Measurements from ENCODE around the gene PLPP1. TPM values are rescaled to one million over a fixed set of nuclear protein-coding genes. Genes with fewer than 3 reads are reported as not detected.

PLPP1 gene
- total RNA-seq, 2 donors from 2014 or later = 170 to 189 TPM

DNA sequence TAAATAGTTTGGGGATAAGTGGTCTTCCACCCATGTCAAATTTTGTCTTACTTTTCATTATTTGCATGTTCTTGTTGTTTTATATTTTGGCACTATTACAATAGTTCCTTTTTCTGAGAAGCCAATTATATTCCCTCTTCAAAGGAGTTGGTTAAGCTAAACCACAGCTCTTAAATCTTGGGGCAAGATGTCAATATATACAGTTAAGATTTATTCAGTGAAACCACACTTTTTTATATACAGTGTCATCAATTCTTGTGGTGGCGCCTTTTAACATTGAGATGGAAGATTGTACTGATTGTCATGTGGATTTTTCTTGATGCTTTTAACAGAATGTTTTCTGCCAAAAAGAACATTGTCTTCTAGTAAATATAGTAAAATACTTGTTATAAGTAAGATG, 122.9 kb downstream of the PLPP1 start:
- H3K4me1 ChIP-seq = peaks cover 0 to 6% of the 10 kb centered on the region in 2 donors
- no peaks in the 10 kb centered on the region for H3K9me3 ChIP-seq
- H3K27me3 ChIP-seq = no peaks in the 10 kb centered on the region
- no peak for DNase-seq (ENCODE audit: low spot score)
- H3K4me3 ChIP-seq = no peak overlapping the region
- H3K36me3 ChIP-seq = no peaks in the 10 kb centered on the region
- TF ChIP-seq, protein P1, sequence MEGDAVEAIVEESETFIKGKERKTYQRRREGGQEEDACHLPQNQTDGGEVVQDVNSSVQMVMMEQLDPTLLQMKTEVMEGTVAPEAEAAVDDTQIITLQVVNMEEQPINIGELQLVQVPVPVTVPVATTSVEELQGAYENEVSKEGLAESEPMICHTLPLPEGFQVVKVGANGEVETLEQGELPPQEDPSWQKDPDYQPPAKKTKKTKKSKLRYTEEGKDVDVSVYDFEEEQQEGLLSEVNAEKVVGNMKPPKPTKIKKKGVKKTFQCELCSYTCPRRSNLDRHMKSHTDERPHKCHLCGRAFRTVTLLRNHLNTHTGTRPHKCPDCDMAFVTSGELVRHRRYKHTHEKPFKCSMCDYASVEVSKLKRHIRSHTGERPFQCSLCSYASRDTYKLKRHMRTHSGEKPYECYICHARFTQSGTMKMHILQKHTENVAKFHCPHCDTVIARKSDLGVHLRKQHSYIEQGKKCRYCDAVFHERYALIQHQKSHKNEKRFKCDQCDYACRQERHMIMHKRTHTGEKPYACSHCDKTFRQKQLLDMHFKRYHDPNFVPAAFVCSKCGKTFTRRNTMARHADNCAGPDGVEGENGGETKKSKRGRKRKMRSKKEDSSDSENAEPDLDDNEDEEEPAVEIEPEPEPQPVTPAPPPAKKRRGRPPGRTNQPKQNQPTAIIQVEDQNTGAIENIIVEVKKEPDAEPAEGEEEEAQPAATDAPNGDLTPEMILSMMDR (IDR thresholded peaks at IDR 0.05) = no peak
- H3K27ac ChIP-seq = no peak overlapping the region

- Histone ChIP-seq H3K4me1 (peaks cover 0 to 6% of the 10 kb centered on the region in 2 donors), H3K36me3 (peaks cover 9% of the 10 kb centered on the region), H3K27ac (no peak overlapping the region), H3K4me3 (no peak overlapping the region), H3K9me3 (no peaks in the 10 kb centered on the region), H3K27me3 (no peaks in the 10 kb centered on the region)
- DNase-seq (ENCODE audit: low spot score) = no peak
- TF ChIP-seq, protein P1 (IDR thresholded peaks at IDR 0.05) = no peak
Measured at GRCh38 chr5:55410845-55411244, 123.9 kb downstream of the PLPP1 start.

GRCh38 chr5:55409775-55410174, 125.0 kb downstream of the PLPP1 start:
- DNase-seq (ENCODE audit: low spot score) = no peak
- Histone ChIP-seq H3K4me3 (no peak overlapping the region), H3K9me3 (no peaks in the 10 kb centered on the region), H3K27me3 (no peaks in the 10 kb centered on the region), H3K27ac (no peak overlapping the region), H3K4me1 (peaks cover 0 to 6% of the 10 kb centered on the region in 2 donors), H3K36me3 (peaks cover 19% of the 10 kb centered on the region)
- TF ChIP-seq, protein P1 (IDR thresholded peaks at IDR 0.05) = no peak

DNA sequence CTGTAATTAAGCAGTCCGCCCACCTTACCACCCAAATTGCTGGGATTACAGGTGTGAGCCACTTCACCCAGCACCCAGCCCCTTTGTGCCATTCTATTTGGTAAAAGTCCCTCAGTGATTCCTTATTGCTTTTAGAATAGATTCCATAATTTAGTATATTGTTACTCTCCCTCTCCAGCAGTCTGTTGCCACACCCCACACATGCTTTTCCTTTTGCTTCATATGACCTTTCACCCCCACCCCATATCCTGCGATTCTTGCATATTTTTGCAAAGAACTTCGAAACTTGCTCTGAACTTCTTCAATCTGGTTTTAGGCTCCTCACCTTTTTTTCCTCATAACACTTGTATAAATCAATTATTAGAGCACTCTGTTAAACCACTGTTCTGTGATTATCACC, 126.8 kb downstream of the PLPP1 start:
- Histone ChIP-seq H3K36me3 (peaks cover 28% of the 10 kb centered on the region), H3K4me3 (no peak overlapping the region), H3K27me3 (no peaks in the 10 kb centered on the region), H3K27ac (no peak overlapping the region), H3K4me1 (peaks cover 0 to 6% of the 10 kb centered on the region in 2 donors), H3K9me3 (no peaks in the 10 kb centered on the region)
- no peak for DNase-seq (ENCODE audit: low spot score)
- TF ChIP-seq, protein P1 (IDR thresholded peaks at IDR 0.05) = no peak

DNA sequence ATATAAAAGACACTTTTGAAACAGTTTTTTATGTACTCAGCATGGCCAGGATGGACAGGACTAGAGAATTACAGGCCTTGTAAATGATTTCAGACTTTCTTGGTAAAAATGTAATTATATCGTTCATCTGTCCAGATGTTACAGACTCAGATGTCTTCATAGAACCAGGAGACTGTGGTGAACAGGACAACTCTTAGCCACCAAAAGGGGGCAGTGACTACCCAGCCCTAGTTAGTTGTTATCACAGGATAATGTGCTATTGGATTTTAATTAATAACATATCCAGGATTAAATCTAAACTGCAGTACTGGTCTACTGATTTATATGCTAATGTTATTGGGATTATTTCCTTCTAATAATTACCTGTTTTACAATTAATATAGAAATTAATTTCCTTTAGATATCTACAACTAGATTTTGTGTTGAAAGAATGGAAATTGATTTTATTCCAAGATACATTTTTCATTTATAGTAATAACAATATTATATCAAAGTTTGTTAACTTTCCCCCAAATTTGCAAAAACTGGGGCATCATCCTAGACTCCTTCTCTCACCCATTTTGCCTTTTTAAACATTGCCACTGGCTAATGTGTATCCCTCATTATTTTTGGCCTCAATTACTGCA, 127.6 kb downstream of the PLPP1 start:
- H3K9me3 ChIP-seq = no peaks in the 10 kb centered on the region
- H3K4me1 ChIP-seq = peaks cover 0 to 6% of the 10 kb centered on the region in 2 donors
- TF ChIP-seq, protein P1 (IDR thresholded peaks at IDR 0.05) = peak; percentile 42 to 77
- no peak for DNase-seq (ENCODE audit: low spot score)
- no peak overlapping the region for H3K4me3 ChIP-seq
- no peak overlapping the region for H3K27ac ChIP-seq
- H3K36me3 ChIP-seq = peaks cover 32% of the 10 kb centered on the region
- no peaks in the 10 kb centered on the region for H3K27me3 ChIP-seq

DNA sequence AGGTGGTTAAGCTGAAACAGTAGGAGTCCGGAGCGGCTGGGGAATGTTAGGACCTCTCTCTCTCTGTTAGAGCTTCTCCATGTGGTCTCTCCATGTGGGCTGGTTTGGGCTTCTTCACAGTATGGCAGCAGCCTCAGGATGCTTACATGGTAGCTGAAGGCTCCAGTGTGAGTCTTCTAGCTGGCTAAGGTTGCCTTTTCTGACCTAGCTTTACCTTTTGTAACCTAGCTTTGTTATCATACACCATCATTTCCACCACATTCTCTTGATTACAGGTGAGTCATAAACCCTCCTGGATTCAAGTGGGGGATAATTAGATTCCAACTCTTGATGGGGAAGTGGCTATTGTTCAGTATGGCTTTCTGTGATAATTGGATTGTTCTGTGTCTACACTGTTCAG, 128.5 kb downstream of the PLPP1 start:
- TF ChIP-seq, protein P1 (IDR thresholded peaks at IDR 0.05) = no peak
- Histone ChIP-seq H3K9me3 (no peaks in the 10 kb centered on the region), H3K4me3 (no peak overlapping the region), H3K27ac (no peak overlapping the region), H3K36me3 (peaks cover 41% of the 10 kb centered on the region), H3K27me3 (no peaks in the 10 kb centered on the region), H3K4me1 (peaks cover 0 to 6% of the 10 kb centered on the region in 2 donors)
- no peak for DNase-seq (ENCODE audit: low spot score)

Measured in right atrium auricular region (tissue), 2 donors.